ENCODE measurements around the gene DRC1.

The DRC1 gene

GRCh38 chr2:26449278-26450030 lies 47.7 kb downstream of the DRC1 start:
- DNase-seq: no peak

- DNase-seq: no peak
Observed at GRCh38 chr2:26450031-26450635, 48.4 kb downstream of the DRC1 start.

GRCh38 chr2:26451700-26452099 lies 50.0 kb downstream of the DRC1 start:
- DNase-seq: no peak

GRCh38 chr2:26453421-26454329 lies 52.0 kb downstream of the DRC1 start:
- no peak for DNase-seq

GRCh38 chr2:26454561-26455001 lies 52.9 kb downstream of the DRC1 start:
- no peak for DNase-seq

GRCh38 chr2:26455037-26455669 lies 53.4 kb downstream of the DRC1 start:
- DNase-seq: no peak

GRCh38 chr2:26455670-26456439 lies 54.1 kb downstream of the DRC1 start:
- DNase-seq: no peak

- DNase-seq: no peak
Observed at GRCh38 chr2:26456440-26457250, 54.9 kb downstream of the DRC1 start.

GRCh38 chr2:26457251-26457666 lies 55.5 kb downstream of the DRC1 start:
- DNase-seq: no peak

GRCh38 chr2:26457695-26458364 lies 56.1 kb downstream of the DRC1 start:
- no peak for DNase-seq

GRCh38 chr2:26458365-26459042 lies 56.8 kb downstream of the DRC1 start:
- DNase-seq: no peak

- no peak for DNase-seq
Observed at GRCh38 chr2:26459991-26460612, 58.4 kb downstream of the DRC1 start.

GRCh38 chr2:26460613-26461031 lies 58.9 kb downstream of the DRC1 start:
- no peak for DNase-seq

GRCh38 chr2:26461601-26462023 lies 59.9 kb downstream of the DRC1 start:
- DNase-seq: no peak

- DNase-seq: no peak
Observed at GRCh38 chr2:26462100-26462499, 60.4 kb downstream of the DRC1 start.

GRCh38 chr2:26462511-26463243 lies 61.0 kb downstream of the DRC1 start:
- DNase-seq: no peak

- no peak for DNase-seq
Observed at GRCh38 chr2:26463244-26464192, 61.8 kb downstream of the DRC1 start.
